Astrocyte (in vitro differentiated cells and primary cell): Measurements from ENCODE around the gene EPDR1.

Source experiments
- EZH2 ChIP-seq: IDR thresholded peaks from 2 replicates; pipeline ENCODE4 v1.6.1; 2012; ENCODE audit warnings: mild to moderate bottlenecking, low read length, inconsistent platforms; ENCODE audit not compliant: insufficient read depth
- TF ChIP-seq, protein P1 (sequence below): IDR thresholded peaks from 2 replicates; pipeline ENCODE4 v1.5.1; 2011; ENCODE audit warnings: low read depth, mild to moderate bottlenecking, inconsistent platforms, low read length, moderate library complexity; ENCODE audit not compliant: insufficient read depth

DNA sequence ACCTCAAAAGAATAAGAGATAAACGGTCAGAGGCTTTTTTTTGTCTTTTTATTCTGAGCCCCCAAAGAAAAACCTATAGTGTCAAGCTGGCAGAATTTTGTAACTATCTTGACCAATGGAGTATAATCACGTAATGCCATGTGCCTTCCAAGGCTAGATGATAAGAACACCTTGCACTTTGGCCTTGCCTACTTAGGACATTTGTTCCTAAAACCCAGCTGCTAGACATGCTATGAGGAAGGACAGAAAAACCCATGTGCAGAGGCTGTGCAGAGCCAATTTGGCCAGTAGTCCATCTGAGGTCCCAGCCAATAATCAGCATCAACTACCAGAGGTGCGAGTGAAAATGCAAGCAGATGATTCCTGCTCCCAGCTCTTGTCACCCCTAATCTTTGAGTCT is 69.9 kb downstream of the EPDR1 start:
- TF ChIP-seq, protein P1, sequence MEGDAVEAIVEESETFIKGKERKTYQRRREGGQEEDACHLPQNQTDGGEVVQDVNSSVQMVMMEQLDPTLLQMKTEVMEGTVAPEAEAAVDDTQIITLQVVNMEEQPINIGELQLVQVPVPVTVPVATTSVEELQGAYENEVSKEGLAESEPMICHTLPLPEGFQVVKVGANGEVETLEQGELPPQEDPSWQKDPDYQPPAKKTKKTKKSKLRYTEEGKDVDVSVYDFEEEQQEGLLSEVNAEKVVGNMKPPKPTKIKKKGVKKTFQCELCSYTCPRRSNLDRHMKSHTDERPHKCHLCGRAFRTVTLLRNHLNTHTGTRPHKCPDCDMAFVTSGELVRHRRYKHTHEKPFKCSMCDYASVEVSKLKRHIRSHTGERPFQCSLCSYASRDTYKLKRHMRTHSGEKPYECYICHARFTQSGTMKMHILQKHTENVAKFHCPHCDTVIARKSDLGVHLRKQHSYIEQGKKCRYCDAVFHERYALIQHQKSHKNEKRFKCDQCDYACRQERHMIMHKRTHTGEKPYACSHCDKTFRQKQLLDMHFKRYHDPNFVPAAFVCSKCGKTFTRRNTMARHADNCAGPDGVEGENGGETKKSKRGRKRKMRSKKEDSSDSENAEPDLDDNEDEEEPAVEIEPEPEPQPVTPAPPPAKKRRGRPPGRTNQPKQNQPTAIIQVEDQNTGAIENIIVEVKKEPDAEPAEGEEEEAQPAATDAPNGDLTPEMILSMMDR, result no peak
- TF ChIP-seq EZH2, result no peak
